HG03103 (cell line): ENCODE results near the gene CSF1R.
"Not testable (repeated sequence)": the region's sequence is repeated elsewhere in the genome, so short reads cannot be mapped to it uniquely, and the experiment has no call there.

Experiments used
- ATAC-seq: cut with Tn5 transposase; IDR thresholded peaks from one replicate; pipeline ENCODE4 v1.9.1; 2021; ENCODE audit warnings: low read depth; ENCODE audit not compliant: unreplicated experiment

The CSF1R gene

DNA sequence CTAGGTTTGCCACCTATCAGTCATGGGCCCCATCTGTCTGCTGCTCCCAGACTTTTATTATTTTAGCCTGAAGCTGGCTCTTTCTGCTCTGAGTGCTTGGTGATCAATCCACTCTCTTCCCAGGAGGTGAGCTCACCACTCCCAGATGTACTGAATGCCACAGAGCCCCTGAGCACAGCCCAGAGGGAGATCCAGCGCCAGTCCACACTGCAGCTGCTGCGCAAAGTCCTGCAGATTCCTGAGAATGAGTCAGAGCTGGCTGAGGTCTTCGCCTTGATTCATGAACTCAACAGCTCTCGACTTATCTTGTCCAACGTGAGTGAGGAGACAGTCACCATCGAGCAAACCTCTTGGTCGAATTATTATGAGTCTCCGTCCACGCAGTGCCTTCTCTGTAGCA lies 49.8 kb downstream of the CSF1R start:
- no peak for ATAC-seq

GRCh38 chr5:150035139-150035895 lies 51.0 kb downstream of the CSF1R start:
- peak; percentile 95 for ATAC-seq

DNA sequence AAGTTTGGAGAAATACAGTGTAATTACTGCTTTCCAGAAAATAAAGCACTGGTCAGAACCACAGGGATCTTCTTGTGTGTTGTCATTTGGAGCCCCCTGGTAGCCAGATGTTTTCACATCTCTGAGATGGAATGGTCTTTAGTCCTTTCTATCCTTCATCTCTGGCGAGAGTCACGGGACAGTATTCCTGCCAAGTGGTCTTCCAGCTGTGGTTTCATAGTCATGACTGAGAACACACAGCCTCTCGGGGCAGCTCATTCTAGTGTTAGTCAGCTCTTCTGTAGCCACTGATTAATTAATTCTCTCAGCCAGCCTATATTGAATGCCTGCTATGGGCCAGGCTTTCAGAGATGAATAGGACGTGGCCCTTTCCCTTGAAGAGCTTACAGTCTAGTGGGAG lies 51.7 kb downstream of the CSF1R start:
- no peak for ATAC-seq

DNA sequence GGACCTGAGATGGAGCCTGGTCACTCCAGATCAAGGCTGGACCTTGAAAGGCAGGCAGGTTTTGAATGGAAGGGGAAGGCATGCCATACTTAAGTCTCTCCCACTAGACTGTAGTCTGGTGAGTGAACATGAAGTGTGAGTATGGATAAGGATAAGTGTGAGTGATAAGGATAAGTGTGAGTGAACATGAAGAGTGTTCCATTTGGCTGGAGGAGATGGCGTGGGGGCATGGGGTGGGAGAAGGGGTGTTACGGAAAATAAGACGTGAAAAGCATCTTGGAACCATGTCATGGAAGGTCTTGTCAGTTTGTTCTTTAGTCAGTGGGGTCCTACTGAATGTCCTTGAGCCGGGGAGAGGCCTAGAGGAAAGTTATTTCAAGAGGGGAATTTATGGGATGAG lies 53.0 kb downstream of the CSF1R start:
- no peak for ATAC-seq

DNA sequence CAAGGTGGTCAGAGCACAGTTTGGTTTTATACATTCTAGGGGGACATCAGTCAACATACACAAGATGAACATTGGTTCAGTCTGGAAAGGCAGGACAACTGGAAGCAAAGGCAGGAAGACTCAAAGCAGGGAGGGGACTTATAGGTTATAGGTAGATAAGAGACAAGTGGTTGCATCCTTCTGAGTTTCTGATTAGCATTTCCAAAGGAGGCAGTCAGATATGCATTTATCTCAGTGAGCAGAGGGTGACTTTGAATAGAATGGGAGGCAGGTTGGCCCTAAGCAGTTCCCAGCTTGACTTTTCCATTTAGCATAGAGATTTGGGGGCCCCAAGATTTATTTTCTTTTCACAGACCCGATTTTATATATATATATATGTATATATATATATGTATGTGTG lies 58.3 kb downstream of the CSF1R start:
- ATAC-seq: not testable (repeated sequence)

DNA sequence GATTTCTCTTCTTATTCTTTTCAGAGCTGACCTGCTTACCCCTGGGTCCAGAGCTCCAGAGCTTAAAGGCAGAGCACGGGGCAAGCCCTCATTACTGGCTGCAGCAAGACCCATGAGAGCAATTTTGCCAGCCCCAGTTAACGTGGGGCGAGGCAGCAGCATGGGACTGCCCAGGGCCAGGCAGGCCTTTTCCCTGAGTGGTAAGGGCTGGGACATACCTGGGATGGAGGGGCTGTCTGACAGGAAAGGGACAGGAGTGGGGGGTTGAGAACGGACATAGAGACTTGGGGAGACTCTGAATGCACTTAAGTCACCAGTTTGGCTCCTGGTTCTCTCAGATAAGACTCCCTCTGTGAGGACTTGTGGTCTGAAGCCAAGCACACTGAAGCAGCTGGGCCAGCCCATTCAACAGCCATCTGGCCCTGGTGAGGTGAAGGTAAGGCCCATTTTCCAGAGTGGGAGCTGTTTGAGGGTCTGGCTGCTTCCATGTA lies 59.6 kb downstream of the CSF1R start:
- no peak for ATAC-seq

GRCh38 chr5:150024346-150024984 lies 61.9 kb downstream of the CSF1R start:
- ATAC-seq: no peak

DNA sequence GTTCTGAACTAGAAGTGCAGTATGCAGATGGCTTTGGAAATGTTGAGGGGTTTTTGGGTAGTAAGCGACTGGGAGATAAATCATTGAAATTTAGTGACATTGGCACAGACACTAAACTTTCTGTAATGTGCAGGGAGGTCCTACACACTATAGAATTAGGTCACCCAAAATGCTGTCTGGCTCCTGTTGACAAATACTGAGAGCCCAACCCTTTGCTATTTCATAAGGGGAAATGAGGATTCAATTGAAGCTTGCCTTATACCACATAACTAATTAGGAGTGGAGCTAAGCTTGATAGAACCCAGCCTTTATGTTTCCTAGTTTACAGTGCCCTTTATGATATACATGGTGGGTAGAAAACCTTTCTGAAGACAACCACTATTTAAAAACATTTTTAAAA lies 63.2 kb downstream of the CSF1R start:
- no peak for ATAC-seq

DNA sequence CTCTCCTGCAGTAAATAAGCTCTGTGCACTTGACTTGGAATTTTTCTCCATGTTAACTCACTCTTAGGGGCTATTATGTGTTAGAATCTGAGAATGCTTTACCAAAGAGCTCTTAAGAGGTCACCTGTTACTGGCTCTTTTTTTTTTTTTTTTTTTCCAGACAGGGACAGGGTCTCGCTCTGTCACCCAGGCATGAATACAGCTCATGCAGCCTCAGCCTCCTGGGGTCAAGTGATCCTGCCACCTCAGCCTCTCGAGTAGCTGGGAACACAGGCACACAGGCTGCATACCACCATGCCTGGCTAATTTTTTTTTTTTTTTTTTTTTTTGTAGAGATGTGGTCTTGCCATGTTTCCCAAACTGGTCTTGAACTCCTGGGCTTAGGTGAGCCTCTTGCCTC lies 63.7 kb downstream of the CSF1R start:
- no peak for ATAC-seq

- ATAC-seq: no peak
These were observed 64.2 kb downstream of the CSF1R start for GRCh38 chr5:150022158-150022531.

DNA sequence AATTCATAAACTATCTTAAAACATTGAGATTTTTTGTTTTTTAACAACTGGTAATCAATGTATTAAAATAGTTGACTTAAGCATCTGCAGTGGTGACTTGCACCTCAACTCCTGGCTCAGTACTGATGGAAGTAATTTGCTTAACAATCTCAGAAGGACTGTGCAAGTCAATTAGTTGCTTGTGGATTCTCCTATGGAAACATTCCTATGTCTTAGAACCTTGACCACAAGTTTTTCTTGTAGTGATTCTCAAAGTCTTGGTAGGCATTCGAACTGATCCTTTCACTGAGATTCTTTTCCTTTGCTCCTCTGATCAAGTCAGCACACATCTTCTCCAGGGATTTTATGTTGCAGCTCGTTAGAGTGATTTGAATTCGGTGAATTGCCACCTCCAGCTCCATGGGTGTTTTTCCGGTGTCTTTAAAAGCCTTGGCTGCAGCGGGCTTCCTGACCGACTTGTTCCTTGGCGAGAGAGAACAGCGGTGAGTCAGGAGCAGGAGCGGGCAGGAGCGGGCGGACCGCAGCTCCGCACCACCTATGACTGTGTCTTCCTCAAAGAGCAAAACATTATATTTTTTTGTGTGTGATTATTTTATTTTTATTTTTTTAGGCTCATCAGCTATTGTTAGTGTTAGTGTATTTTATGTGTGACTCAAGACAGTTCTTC lies 64.7 kb downstream of the CSF1R start:
- ATAC-seq: no peak

DNA sequence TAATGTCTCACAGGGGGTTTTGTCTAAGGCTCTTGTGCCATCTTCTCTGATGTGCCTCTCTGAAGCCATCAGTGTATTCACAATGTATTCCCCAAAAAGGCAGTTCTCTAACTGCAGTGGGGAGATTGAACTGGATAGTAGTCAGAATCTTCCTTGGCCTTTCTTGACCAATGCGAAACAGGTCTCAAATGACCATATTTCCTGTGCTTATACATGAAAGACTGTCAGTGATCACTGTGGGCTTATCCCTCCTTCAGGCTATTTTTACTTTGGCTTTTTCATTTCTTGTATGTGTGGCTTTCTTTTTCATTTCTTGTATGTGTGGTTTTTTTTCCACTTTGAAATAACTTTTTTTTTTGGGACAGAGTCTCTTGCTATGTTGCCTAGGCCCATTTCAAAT lies 66.1 kb downstream of the CSF1R start:
- ATAC-seq: no peak

- no peak for ATAC-seq
These were observed 68.9 kb downstream of the CSF1R start for GRCh38 chr5:150017226-150018005.

DNA sequence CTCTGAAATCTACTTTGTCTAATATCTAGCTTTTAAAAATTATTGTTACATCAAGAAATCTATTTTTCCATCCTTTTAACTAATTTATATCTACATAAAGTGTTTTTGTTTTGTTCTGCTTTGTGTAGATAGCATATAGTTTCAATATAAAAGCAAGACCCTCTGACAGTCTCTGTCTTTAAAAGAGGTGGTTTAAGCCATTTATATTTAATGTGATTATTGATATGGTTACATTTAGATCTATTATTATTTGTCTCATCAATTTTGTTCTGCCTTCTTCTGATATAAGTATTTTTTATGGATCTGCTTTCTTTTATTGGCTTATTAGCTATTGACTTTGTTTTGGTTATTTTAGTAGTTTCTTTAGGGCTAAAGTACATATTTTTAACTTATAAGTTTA lies 69.8 kb downstream of the CSF1R start:
- no peak for ATAC-seq

GRCh38 chr5:150015415-150015814 lies 70.9 kb downstream of the CSF1R start:
- ATAC-seq: no peak

DNA sequence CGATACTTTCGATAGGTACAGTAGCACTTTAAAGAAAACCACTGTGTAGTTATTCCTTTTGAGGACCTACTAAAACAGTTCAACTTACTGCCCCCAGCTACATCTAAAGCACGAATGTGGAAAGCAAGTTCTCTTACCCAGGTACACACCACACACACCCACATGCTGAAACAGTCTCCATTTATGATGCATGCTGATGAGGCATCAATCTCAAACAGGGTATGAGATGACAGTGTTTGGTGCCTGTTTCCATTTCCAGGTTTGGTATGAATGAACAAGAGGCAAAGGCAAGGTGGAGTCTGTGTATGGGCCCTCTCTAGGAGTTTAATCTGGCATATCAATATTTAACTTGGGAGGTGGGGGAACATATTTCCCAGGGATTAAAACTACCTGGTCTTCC lies 71.9 kb downstream of the CSF1R start:
- ATAC-seq: no peak

- ATAC-seq: no peak
These were observed 72.4 kb downstream of the CSF1R start for GRCh38 chr5:150013931-150014330.

DNA sequence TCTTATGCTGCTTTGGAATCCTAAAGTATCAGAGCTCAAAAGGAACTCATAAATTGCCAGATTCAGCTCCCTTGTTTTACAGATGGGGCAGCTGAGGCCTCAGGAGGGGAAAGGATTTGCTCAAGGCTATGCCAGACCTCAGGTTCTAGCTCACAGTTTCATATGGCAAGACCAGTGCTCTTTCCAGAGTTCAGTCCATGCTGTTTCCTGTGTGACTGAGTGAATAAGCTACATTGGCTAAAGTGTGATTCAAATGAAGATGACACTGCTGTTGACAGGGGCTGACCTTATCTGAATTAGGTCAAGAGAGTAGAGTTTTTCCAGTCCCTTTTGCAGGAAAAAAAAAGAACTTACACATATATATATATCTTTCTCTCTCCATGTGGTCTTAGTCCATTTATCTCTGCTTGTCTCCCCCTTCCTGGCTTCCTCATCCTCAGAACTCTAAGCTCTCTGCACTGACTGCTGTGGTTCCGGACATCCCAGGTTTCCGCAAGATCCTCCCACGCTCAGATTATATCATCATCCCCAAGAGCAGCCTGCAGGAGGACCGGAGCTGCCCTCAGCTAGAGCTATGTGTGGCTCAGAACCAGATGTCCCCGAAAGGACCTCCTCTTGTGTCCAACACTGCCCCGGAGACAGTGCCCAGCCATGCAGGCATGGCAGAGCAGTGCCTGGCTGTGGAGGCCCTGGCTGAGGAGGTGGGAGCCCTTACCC lies 76.5 kb downstream of the CSF1R start:
- ATAC-seq: no peak

DNA sequence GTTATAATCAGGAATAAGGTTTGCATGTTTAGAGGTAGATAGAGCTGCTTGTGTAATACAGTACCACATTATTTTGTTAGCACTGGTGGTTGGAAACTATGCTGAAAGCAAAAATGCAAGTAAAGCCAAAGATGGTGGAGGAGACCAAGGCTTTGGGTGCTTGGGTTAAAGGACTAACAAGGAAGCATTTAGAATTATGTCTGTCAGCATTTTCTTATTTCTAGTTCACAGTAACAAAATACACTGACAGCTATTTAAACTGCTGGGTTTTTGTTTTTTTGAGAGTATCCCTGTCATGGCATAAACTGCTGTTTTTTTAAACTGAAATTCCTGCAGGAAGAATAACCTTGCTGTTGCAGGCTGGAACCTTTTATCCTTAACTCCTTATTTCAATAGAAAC lies 79.3 kb downstream of the CSF1R start:
- no peak for ATAC-seq

GRCh38 chr5:150006318-150006717 lies 80.0 kb downstream of the CSF1R start:
- ATAC-seq: no peak
